GM12892 (cell line): ENCODE results near the gene GARNL3.

Source experiments
- DNase-seq: peaks from one replicate; pipeline ENCODE4 v3.0.0; 2011; ENCODE audit not compliant: insufficient read length
- FAIRE-seq: peaks from 2 replicates; lab custom pipeline; 2011; peaks lifted over from hg19 to GRCh38; lab: Jason Lieb, UNC
- POLR2A ChIP-seq: IDR thresholded peaks from 2 replicates; pipeline ENCODE4 v1.6.1; 2011; ENCODE audit warnings: low read depth, low read length, control low read depth
- POLR2AphosphoS5 ChIP-seq: IDR thresholded peaks from 2 replicates; pipeline ENCODE4 v1.6.1; 2011; ENCODE audit warnings: low read depth, low read length, control low read depth
- TAF1 ChIP-seq: IDR thresholded peaks from 2 replicates; pipeline ENCODE4 v1.6.1; 2011; ENCODE audit warnings: low read depth, mild to moderate bottlenecking, control low read depth, low read length, borderline replicate concordance

The GARNL3 gene

DNA sequence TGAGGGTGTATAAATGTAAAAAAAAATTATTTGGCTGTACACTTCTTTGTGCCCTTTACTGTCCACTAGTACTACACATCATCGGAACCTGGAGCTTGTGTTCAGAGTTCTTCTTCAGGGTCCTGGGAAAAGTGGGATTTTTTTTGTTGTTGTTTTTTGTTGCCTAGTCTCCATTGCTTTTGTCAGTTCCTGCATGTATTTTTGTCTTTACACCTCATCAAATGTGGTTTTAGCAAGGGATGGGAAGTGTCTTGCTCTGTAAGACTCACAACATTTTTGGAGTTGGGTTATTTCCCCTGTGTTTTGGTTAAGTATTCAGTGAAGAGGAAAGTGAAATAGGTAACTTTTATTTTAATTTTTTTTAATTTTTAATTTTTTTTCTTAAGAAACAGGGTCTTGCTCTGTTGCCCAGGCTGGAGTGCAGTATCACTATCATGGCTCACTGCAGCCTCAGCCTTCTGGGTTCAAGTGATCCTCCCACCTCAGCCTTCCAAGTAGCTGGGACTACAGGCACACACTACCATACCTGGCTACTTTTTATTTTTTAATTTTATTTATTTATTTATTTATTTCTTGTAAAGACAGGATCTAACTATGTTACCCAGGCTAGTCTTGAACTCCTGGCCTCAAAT is 40.7 kb downstream of the GARNL3 start:
- FAIRE-seq (no peak), DNase-seq (no peak)
- no peak for TF ChIP-seq TAF1
- TF ChIP-seq POLR2AphosphoS5 = no peak
- TF ChIP-seq POLR2A = no peak

DNA sequence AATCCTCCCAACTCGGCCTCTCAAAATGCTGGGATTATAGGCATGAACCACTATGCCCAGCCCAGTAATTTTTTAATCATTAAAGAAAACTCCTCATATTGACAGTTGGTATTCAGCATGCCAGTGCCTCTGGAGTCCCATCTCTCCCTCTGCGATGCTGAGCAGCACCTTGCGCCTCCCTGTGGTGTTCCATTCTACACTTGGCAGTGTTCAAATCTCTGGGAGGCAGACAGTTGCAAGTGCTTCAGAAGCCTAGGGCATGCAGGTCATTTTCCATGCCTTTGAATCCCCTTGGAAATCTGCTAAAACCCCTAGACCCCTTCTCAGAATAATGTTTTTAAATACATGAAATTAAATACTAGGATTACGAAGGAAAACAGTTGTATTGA is 41.3 kb downstream of the GARNL3 start:
- FAIRE-seq (no peak), DNase-seq (no peak)
- TF ChIP-seq POLR2A = no peak
- no peak for TF ChIP-seq POLR2AphosphoS5
- no peak for TF ChIP-seq TAF1

DNA sequence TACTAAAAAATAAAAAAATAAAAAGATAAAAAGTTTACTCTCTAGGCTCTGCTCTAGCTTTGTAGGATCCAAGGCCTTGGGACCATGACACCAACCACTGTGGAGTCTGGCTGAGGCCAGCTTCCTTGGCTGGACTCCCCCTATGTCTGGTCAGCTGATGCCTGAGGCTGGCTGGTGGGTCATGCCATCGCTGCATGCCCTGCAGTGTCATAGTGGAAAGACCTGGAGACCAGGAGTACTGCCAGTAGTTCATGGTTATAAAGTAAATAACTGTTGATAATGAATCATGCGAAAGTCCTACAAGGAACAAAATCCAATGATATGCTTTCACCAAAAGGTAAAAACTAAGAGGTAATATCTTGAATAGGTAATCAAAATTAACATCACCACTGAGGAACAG is 43.2 kb downstream of the GARNL3 start:
- FAIRE-seq (no peak), DNase-seq (no peak)
- TF ChIP-seq POLR2AphosphoS5 (no peak), TAF1 (no peak), POLR2A (no peak)

DNA sequence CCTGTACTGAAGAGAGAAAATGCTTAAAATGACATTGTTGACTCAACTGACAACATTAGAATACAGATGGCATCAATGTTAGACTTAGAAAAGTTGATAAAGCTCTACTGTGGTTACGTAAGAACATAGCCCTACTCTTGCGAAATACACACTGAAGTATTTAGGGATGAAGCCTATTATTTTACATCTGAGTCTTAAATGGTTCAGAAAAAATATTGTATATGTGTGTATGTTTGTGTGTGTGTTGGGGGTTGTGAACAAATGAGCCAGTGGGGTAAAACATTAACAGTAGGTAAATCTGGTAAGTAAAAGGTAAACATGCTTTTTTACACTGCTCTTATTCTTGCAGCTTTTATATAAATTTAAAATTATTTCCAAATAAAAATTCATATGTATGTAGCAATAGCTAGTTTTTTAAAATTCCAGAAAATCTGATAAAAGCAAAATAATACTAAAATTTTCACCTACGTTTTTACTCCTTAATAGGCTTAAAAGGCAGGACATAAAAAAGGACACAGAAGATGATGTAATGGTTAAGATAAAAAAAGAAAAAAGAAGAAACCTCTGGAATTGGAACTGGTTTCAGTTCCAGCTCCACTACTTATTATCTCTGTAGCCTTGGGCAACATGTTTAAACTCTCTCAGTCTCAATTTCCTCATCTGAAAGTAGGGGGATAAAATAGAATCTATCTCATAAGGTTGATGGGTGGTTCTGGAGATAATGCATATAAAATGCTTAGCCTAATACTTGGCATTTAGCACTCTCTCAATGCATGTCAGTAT is 44.3 kb downstream of the GARNL3 start:
- FAIRE-seq = no peak
- no peak for TF ChIP-seq POLR2A
- TF ChIP-seq TAF1 = no peak
- TF ChIP-seq POLR2AphosphoS5 = no peak
- no peak for DNase-seq

DNA sequence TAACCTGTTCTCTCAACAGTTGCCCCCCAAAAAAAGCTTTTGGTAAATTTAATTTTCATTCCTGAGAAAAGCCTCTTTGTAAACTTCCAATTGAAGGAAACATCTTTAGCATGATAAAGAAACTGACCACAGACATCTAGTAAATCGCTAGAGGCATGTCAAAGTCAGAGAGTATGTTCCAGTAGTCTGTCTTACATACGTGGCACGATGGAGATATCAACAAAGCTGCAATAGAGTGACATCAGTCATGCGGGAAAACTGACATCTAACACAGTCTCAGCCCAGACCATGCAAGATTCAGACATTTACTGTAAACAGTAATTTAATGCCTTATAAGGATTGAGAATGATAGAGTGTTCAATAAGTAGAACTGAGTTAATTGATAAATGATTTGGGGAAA is 45.1 kb downstream of the GARNL3 start:
- FAIRE-seq = no peak
- DNase-seq = no peak
- TF ChIP-seq POLR2A (no peak), TAF1 (no peak), POLR2AphosphoS5 (no peak)

DNA sequence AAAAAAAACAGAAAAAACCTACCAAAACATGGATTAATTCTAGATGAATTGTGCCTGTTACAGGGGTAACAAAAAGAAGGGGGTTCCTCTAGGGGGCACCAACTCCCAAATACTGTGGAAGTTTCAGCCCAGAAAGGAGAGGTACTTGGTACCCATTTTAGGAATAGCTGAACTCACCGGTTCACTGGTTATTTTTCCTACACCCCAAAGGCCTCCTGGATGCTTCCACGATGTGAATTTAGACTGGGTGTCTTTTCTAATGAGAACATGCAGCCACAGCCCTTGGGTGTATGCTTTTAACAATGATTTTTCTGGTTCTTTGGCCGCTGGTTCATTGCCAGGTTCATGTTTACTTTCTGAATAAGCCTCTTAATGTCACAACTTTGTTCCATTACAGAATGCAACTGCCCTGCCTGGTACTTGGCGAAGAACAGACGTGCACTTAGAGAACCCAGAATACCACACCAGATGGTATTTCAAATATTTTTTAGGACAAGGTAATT is 46.7 kb downstream of the GARNL3 start:
- FAIRE-seq (no peak), DNase-seq (no peak)
- no peak for TF ChIP-seq POLR2AphosphoS5
- no peak for TF ChIP-seq POLR2A
- TF ChIP-seq TAF1 = no peak

DNA sequence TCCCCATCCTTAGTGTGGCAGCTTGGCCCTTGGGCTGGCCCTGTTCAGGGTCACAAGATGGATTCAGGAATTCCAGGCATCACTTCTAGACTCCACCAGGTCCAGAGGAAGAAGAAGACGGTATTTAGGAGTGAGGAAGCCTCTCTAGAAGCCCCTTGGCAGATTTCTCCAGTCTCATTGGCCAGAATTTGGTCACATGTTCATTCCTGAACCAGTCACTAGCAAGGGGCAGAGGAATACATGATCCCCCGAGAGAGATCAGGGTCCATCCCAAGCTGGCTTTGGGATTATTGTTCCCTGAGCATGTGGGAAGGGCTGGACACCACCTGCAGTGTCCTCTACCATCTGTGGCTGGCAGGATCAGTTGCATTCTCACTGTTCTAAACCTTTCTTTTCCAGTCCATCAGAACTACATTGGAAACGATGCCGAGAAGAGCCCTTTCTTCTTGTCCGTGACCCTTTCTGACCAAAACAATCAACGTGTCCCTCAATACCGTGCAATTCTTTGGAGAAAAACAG is 48.5 kb downstream of the GARNL3 start:
- TF ChIP-seq POLR2AphosphoS5 (no peak), TAF1 (no peak), POLR2A (no peak)
- no peak for DNase-seq
- FAIRE-seq = no peak

DNA sequence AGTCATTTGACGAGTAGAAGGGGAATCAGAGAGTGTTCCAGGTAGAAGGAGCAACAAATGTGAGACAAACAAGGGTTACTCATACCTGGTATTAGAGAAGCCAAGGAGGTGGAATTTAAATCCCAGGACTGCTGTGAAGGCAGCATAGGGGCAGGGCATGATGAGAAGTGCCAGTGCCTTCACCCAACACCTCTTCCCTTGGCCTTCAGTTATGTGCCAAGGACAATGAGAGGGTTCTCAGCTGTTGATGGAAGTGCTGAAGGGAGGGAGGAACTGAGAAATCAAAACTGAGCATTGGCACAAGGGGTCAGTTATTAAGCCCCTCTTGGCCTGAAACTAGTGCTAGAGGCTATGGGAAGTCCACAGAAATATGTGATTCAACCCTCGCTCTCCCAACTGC is 50.3 kb downstream of the GARNL3 start:
- TF ChIP-seq TAF1 (no peak), POLR2AphosphoS5 (no peak), POLR2A (no peak)
- FAIRE-seq = no peak
- DNase-seq = no peak

DNA sequence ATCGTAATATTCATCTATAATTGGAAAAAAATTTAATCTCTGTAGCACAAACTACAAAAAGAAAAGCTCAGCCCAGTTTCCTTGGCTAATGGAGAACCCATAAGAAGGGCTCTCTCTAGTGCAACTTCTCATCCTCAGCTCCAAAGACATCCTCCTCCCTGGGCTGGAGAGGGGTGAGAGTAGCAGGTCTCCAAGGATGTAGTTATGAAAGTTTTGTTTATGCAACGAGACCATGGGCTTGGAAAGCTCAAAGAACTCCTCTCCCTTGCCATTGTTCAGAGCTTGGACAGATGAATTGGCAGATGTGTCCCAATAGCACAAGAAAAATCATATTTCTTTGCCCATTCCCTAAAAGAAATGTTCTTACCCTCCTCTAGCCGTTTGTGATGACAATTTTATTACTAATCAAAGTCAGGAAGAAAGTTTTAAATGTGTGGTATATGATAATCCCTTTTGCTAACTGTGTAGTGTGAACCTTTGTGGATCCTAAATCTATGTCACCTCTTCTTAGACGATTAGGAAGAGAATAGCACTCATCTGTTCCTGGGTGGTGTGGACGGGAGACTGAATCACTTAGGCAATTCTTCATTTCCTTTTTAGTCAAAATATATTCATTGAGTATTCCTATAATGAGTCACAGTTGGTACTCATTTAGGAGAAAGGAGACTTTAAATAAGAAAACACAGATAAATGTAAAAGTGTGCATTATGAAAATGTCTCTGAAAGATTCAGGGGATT is 52.2 kb downstream of the GARNL3 start:
- FAIRE-seq (no peak), DNase-seq (no peak)
- TF ChIP-seq TAF1 (no peak), POLR2AphosphoS5 (no peak), POLR2A (no peak)

DNA sequence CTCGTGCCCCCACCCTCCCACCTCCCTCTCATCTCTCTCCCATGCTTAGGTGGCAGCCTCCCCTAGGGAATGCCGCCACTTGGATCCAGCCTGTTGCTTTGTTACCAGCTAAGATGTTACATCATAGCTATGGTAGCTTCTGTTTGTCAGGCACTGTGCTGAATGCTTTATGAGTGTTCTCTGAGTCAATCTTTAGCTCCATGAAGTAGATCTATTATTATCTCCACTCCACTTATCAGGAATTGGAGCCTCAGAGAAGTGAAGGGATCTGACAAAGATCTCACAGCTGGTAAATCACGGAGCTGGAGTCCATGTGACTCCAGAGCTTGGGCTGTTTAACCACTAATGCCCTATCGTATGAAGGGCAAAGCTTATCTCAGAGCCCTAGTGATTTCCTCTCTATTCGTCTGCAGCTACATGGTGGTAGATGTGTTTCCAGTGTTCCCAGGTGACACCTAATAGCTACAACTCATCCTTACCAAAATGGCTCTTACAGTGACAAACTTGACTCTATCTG is 54.1 kb downstream of the GARNL3 start:
- DNase-seq = no peak
- TF ChIP-seq TAF1 = no peak
- TF ChIP-seq POLR2AphosphoS5 = no peak
- no peak for TF ChIP-seq POLR2A
- FAIRE-seq = no peak

DNA sequence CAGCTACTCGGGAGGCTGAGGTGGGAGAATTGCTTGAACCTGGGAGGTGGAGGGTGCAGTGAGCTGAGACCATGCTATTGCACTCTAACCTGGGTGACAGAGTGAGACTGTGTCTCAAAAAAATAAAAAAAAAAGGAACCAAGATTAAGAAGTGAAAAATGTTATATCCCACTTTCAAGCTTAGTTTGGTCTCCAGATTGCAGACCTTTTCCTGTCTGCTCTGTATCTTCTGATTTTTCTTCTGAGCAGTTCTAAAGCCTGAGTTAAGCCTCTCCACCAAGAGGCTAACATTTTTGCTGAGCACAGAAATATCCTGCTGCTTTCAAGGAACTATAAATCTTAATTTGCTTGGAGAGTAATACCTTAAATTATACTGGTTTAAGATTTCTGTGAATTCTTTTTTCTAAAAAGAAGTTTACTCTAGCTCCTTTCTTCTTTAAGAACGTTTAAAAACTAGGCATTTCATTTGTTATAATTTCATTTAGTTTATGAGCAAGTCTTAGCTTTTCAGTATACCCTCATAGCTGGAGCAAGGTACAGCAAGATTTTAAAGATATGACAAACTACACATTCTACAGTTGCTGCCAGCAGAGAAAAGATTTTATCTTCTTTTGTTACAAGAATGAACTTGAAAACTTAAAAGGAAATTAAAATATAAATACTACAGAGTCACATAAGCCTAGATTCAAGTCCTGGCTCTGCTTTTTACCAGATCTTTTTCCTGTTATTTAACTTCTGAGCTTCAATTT is 55.0 kb downstream of the GARNL3 start:
- FAIRE-seq = no peak
- DNase-seq = no peak
- TF ChIP-seq POLR2A = no peak
- TF ChIP-seq TAF1 = no peak
- no peak for TF ChIP-seq POLR2AphosphoS5
